H9 (cell line): ENCODE measurements around the gene GEMIN4. TPM values are rescaled to one million over a fixed set of nuclear protein-coding genes. Genes with fewer than 3 reads are reported as not detected.

ENCODE experiments used
- DNase-seq: peaks from one replicate; pipeline ENCODE4 v3.0.0-alpha.2; 2017
- H2AFZ ChIP-seq: one replicate; pipeline ENCODE4 v1.6.1; 2013; ENCODE audit warnings: mild to moderate bottlenecking, low read length, control low read depth, moderate library complexity
- H2AK5ac ChIP-seq: 2 replicates; pipeline ENCODE4 v1.6.1; 2013; ENCODE audit warnings: low read length, control low read depth, mixed read lengths; ENCODE audit not compliant: insufficient read length
- H2BK120ac ChIP-seq: one replicate; pipeline ENCODE4 v1.6.1; 2013; ENCODE audit warnings: low read depth, mild to moderate bottlenecking, low read length, control low read depth, inconsistent platforms; ENCODE audit not compliant: poor library complexity, severe bottlenecking
- H2BK12ac ChIP-seq: 2 replicates; pipeline ENCODE4 v1.6.1; 2013; ENCODE audit warnings: low read length, control low read depth, mixed read lengths, low read depth; ENCODE audit not compliant: insufficient read length
- H2BK15ac ChIP-seq: 2 replicates; pipeline ENCODE4 v1.6.1; 2013; ENCODE audit warnings: low read depth, low read length, control low read depth
- H2BK20ac ChIP-seq: one replicate; pipeline ENCODE4 v1.6.1; 2013; ENCODE audit warnings: low read depth, mild to moderate bottlenecking, low read length, control low read depth, inconsistent platforms; ENCODE audit not compliant: poor library complexity, severe bottlenecking
- H2BK5ac ChIP-seq: 2 replicates; pipeline ENCODE4 v1.6.1; 2013; ENCODE audit warnings: low read length, control low read depth, mixed read lengths; ENCODE audit not compliant: insufficient read length
- H3K14ac ChIP-seq: 2 replicates; pipeline ENCODE4 v1.6.1; 2013; ENCODE audit warnings: low read length, control low read depth; ENCODE audit not compliant: insufficient read depth
- H3K18ac ChIP-seq: 2 replicates; pipeline ENCODE4 v1.6.1; 2013; ENCODE audit warnings: low read depth, mild to moderate bottlenecking, mixed read lengths, low read length, control low read depth; ENCODE audit not compliant: insufficient read length
- H3K23ac ChIP-seq: 2 replicates; pipeline ENCODE4 v1.6.1; 2013; ENCODE audit warnings: low read length, control low read depth, mixed read lengths, low read depth; ENCODE audit not compliant: insufficient read length
- H3K23me2 ChIP-seq: 2 replicates; pipeline ENCODE4 v1.6.1; 2013; ENCODE audit warnings: low read depth, mild to moderate bottlenecking, mixed read lengths, low read length, control low read depth; ENCODE audit not compliant: insufficient read length, poor library complexity, severe bottlenecking
- H3K27ac ChIP-seq: 2 replicates; pipeline ENCODE4 v1.5.1; 2013; ENCODE audit warnings: low read length, control low read depth, mixed read lengths, low read depth; ENCODE audit not compliant: insufficient read length
- H3K27me3 ChIP-seq: 2 replicates; pipeline ENCODE4 v1.6.1; 2013; ENCODE audit warnings: low read length, control low read depth, inconsistent platforms; ENCODE audit not compliant: insufficient read depth
- H3K4ac ChIP-seq: 2 replicates; pipeline ENCODE4 v1.6.1; 2013; ENCODE audit warnings: low read depth, mild to moderate bottlenecking, control low read depth, inconsistent platforms, low read length, moderate library complexity
- H3K4me1 ChIP-seq: 2 replicates; pipeline ENCODE4 v1.6.1; 2013; ENCODE audit warnings: low read length, control low read depth, inconsistent platforms; ENCODE audit not compliant: insufficient read depth
- H3K4me2 ChIP-seq: 2 replicates; pipeline ENCODE4 v1.6.1; 2013; ENCODE audit warnings: low read length, control low read depth, mixed read lengths; ENCODE audit not compliant: insufficient read length, insufficient read depth
- H3K56ac ChIP-seq: 2 replicates; pipeline ENCODE4 v1.6.1; 2013; ENCODE audit warnings: low read depth, mild to moderate bottlenecking, mixed read lengths, low read length, control low read depth; ENCODE audit not compliant: insufficient read length
- H3K79me1 ChIP-seq: 2 replicates; pipeline ENCODE4 v1.6.1; 2013; ENCODE audit warnings: low read depth, mild to moderate bottlenecking, moderate library complexity, low read length, control low read depth, inconsistent platforms; ENCODE audit not compliant: insufficient read depth, poor library complexity, severe bottlenecking
- H3K79me2 ChIP-seq: 2 replicates; pipeline ENCODE4 v1.6.1; 2013; ENCODE audit warnings: low read length, control low read depth, inconsistent platforms; ENCODE audit not compliant: insufficient read depth
- H3K9ac ChIP-seq: 2 replicates; pipeline ENCODE4 v1.6.1; 2013; ENCODE audit warnings: low read length, control low read depth, mixed read lengths; ENCODE audit not compliant: insufficient read length; ENCODE audit errors: extremely low read depth
- H3K9me3 ChIP-seq: one replicate; pipeline ENCODE4 v1.6.1; 2013; ENCODE audit warnings: low read depth, low read length, inconsistent platforms; ENCODE audit not compliant: control insufficient read depth
- H3T11ph ChIP-seq: one replicate; pipeline ENCODE4 v1.6.1; 2013; ENCODE audit warnings: mild to moderate bottlenecking, low read length, control low read depth, inconsistent platforms
- H4K20me1 ChIP-seq: one replicate; pipeline ENCODE4 v1.6.1; 2013; ENCODE audit not compliant: control insufficient read depth, insufficient read length, insufficient read depth
- H4K5ac ChIP-seq: 2 replicates; pipeline ENCODE4 v1.6.1; 2013; ENCODE audit warnings: low read depth, mild to moderate bottlenecking, mixed read lengths, low read length, control low read depth; ENCODE audit not compliant: insufficient read length
- H4K8ac ChIP-seq: replicated peaks from 2 replicates; pipeline ENCODE4 v1.6.1; 2013; ENCODE audit warnings: low read length, control low read depth, mixed read lengths, low read depth; ENCODE audit not compliant: insufficient read length
- H4K91ac ChIP-seq: 2 replicates; pipeline ENCODE4 v1.6.1; 2013; ENCODE audit warnings: low read depth, mild to moderate bottlenecking, moderate library complexity, mixed read lengths, low read length, control low read depth; ENCODE audit not compliant: insufficient read length
- H3K27ac Mint-ChIP-seq, 3 experiments: 2 replicates in 2 of 3; 3 replicates in 1 of 3; pipeline ENCODE4 v1.8.0; 2020 to 2021; ENCODE audit warnings: mixed read lengths in 3 of 3, mild to moderate bottlenecking in 1 of 3, moderate library complexity in 1 of 3
- H3K27me3 Mint-ChIP-seq: 2 replicates; pipeline ENCODE4 v1.8.0; 2021; ENCODE audit warnings: low read depth, mild to moderate bottlenecking, moderate library complexity, mixed read lengths
- H3K36me3 Mint-ChIP-seq, 3 experiments: 2 replicates in 2 of 3; 3 replicates in 1 of 3; pipeline ENCODE4 v1.8.0; 2020 to 2021; ENCODE audit warnings: low read depth in 3 of 3, mixed read lengths in 3 of 3; ENCODE audit not compliant: insufficient read depth in 1 of 3
- H3K4me1 Mint-ChIP-seq, 2 experiments: 2 replicates each; pipeline ENCODE4 v1.8.0; 2020; ENCODE audit warnings: mixed read lengths in 2 of 2
- H3K4me3 Mint-ChIP-seq, 2 experiments: 2 replicates in 1 of 2; 3 replicates in 1 of 2; pipeline ENCODE4 v1.8.0; 2020 to 2021; ENCODE audit warnings: mild to moderate bottlenecking in 2 of 2, mixed read lengths in 2 of 2, moderate library complexity in 1 of 2
- H3K9me3 Mint-ChIP-seq, 2 experiments: 2 replicates in 1 of 2; 3 replicates in 1 of 2; pipeline ENCODE4 v1.8.0; 2020; ENCODE audit warnings: mild to moderate bottlenecking in 2 of 2, mixed read lengths in 2 of 2, moderate library complexity in 1 of 2
- WGBS: extraction: QIAGEN DNeasy Blood & Tissue Kit; methylation state at CpG from one replicate; pipeline ENCODE4 v1.1.7; 2013; ENCODE audit warnings: missing lambda C conversion rate, low lambda C conversion rate, mixed read lengths; ENCODE audit not compliant: insufficient read length; ENCODE audit errors: extremely low coverage; 5-methylcytosine and 5-hydroxymethylcytosine counted together
- total RNA-seq: library from RNA; stranded (reverse); gene quantifications from 2 replicates; pipeline ENCODE4 v1.2.1, GENCODE V29; 2021
- TF ChIP-seq, protein P1 (sequence below): fragments of 200-600 bp; sonication (generic); conservative IDR thresholded peaks from 3 replicates; pipeline ENCODE4 v1.8.0; 2021; ENCODE audit warnings: antibody characterized with exemption, mild to moderate bottlenecking

The GEMIN4 gene
- total RNA-seq, 1 experiment from 2014 or later: 56.8 TPM

DNA sequence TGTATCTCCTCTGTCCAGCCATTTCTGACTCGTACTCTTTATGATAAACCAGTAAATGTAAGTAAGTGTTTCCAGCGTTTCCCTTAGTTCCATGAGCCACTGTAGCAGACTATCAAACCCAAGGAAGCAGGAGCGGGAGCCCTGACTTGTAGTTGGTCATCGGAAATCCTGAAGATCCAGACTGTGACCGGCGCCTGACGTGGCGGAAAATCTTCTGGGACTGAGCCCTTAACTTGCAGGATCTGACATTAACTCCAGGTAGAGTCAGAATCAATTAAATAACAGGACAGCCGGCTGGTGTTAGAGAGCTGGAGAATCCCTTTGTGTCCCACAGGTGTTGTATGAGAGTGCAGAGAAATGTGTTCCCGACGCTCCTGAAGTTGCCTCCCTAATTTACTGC lies 26.0 kb upstream of the GEMIN4 start:
- no CpG with 5 or more reads among the region's 11 CpGs for WGBS
- H3K36me3 Mint-ChIP-seq: peaks cover 29 to 66% (median 60%) of the 10 kb centered on the region in 3 experiments

More for the DNA sequence above, 26.0 kb upstream of the GEMIN4 start:
- no peaks in the 10 kb centered on the region; a peak in 1 of 5 replicates for H3K9me3 Mint-ChIP-seq
- Histone ChIP-seq H4K20me1 (no peaks in the 10 kb centered on the region), H3K56ac (no peak overlapping the region), H3K27me3 (no peaks in the 10 kb centered on the region), H2BK15ac (no peak overlapping the region), H3K4me1 (peaks cover 2% of the 10 kb centered on the region), H3K9ac (no peak overlapping the region), H3T11ph (no peak overlapping the region), H3K4me2 (no peak overlapping the region), H4K5ac (no peak overlapping the region), H3K27ac (no peak overlapping the region), H3K18ac (no peak overlapping the region), H3K23ac (no peak overlapping the region), H3K4ac (no peak overlapping the region), H3K79me1 (peaks cover 13% of the 10 kb centered on the region), H2BK5ac (no peak overlapping the region), H2BK20ac (no peak overlapping the region), H4K8ac (no peak overlapping the region), H2BK120ac (no peak overlapping the region), H3K79me2 (peaks cover 13% of the 10 kb centered on the region; the same call in 1 of the 2 replicates), H3K9me3 (no peaks in the 10 kb centered on the region), H4K91ac (no peak overlapping the region), H2AK5ac (no peak overlapping the region), H2AFZ (no peak overlapping the region), H2BK12ac (no peak overlapping the region), H3K23me2 (peaks cover 11% of the 10 kb centered on the region), H3K14ac (no peak overlapping the region)
- H3K4me3 Mint-ChIP-seq: no peak overlapping the region
- TF ChIP-seq, protein P1, sequence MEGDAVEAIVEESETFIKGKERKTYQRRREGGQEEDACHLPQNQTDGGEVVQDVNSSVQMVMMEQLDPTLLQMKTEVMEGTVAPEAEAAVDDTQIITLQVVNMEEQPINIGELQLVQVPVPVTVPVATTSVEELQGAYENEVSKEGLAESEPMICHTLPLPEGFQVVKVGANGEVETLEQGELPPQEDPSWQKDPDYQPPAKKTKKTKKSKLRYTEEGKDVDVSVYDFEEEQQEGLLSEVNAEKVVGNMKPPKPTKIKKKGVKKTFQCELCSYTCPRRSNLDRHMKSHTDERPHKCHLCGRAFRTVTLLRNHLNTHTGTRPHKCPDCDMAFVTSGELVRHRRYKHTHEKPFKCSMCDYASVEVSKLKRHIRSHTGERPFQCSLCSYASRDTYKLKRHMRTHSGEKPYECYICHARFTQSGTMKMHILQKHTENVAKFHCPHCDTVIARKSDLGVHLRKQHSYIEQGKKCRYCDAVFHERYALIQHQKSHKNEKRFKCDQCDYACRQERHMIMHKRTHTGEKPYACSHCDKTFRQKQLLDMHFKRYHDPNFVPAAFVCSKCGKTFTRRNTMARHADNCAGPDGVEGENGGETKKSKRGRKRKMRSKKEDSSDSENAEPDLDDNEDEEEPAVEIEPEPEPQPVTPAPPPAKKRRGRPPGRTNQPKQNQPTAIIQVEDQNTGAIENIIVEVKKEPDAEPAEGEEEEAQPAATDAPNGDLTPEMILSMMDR: no peak
- no peak for DNase-seq
- H3K4me1 Mint-ChIP-seq: peaks cover 12 to 13% of the 10 kb centered on the region in 2 experiments
- no peak overlapping the region; a peak in 1 of 7 replicates for H3K27ac Mint-ChIP-seq
- no peaks in the 10 kb centered on the region; the same call in 1 of the 2 replicates for H3K27me3 Mint-ChIP-seq
